ENCODE measurements around the gene MED12. TPM values are rescaled to one million over a fixed set of nuclear protein-coding genes. Genes with fewer than 3 reads are reported as not detected.

Gene MED12
- 10 to 100 TPM; 56.5 to 57.2 TPM for total RNA-seq

GRCh38 chrX:71118032-71118984, at the start of gene MED12:
Gene MED12, plus strand, starts transcription at chrX:71118596. Its CDS starts 159 bp downstream, at chrX:71118755.

GRCh38 chrX:71095555-71095980, 22.8 kb upstream of the MED12 start, which contains the start of gene FOXO4:
Gene FOXO4, plus strand, starts transcription at chrX:71095851. Its CDS starts 678 bp downstream, at chrX:71096529.

GRCh38 chrX:71106427-71106826, 12.0 kb upstream of the MED12 start, which contains the start of gene CXorf65:
Gene CXorf65, minus strand, starts transcription at chrX:71106740. Its CDS starts 184 bp downstream, at chrX:71106556.

GRCh38 chrX:71111141-71111843, 7.1 kb upstream of the MED12 start, which contains the start of gene IL2RG:
Gene IL2RG, minus strand, starts transcription at chrX:71111577. Its CDS starts 38 bp downstream, at chrX:71111539.

GRCh38 chrX:71144651-71145050, 26.3 kb downstream of the MED12 start, which contains the start of gene NLGN3:
Gene NLGN3, plus strand, starts transcription at chrX:71144841. Its CDS starts 2,909 bp downstream, at chrX:71147750.

Other genes starting within 250 kb of the MED12 start
- gene TEX11, start 209.9 kb upstream of the MED12 start, total RNA-seq: not detected
- gene SLC7A3, start 187.5 kb upstream of the MED12 start, total RNA-seq: not detected
- 10 to 100 TPM; 34.5 to 38.2 TPM for gene SNX12, start 50.3 kb upstream of the MED12 start, total RNA-seq
- gene FOXO4, start 22.7 kb upstream of the MED12 start, total RNA-seq: 10 to 100 TPM; 15.8 to 16.8 TPM
- gene CXorf65, start 11.9 kb upstream of the MED12 start, total RNA-seq: 10 to 100 TPM; 33.1 to 37.7 TPM
- 100 to 1,000 TPM; 498 to 518 TPM for gene IL2RG, start 7.0 kb upstream of the MED12 start, total RNA-seq
- gene NLGN3, start 26.2 kb downstream of the MED12 start, total RNA-seq: 1 to 10 TPM; 1.3 to 1.4 TPM
- not detected for gene GJB1, start 104.6 kb downstream of the MED12 start, total RNA-seq
- 10 to 100 TPM; 28.3 to 31.3 TPM for gene ZMYM3, start 135.5 kb downstream of the MED12 start, total RNA-seq
- 100 to 1,000 TPM; 412 to 423 TPM for gene NONO, start 165.0 kb downstream of the MED12 start, total RNA-seq
- gene ITGB1BP2, start 183.2 kb downstream of the MED12 start, total RNA-seq: 1 to 10 TPM; 3.9 to 4.5 TPM
- gene TAF1, start 247.8 kb downstream of the MED12 start, total RNA-seq: 10 to 100 TPM; 43.6 to 47.5 TPM